Hepatocyte (in vitro differentiated cells): ENCODE data around the gene FGGY. TPM values are rescaled to one million over a fixed set of nuclear protein-coding genes. Genes with fewer than 3 reads are reported as not detected.
"Not testable (repeated sequence)": the region's sequence is repeated elsewhere in the genome, so short reads cannot be mapped to it uniquely, and the experiment has no call there.

Experiments used
- DNase-seq: peaks from one replicate; pipeline ENCODE4 v3.0.0-alpha.2; 2016; ENCODE audit warnings: low spot score
- H2AFZ ChIP-seq: fragments of 200-600 bp; sonication (generic); 2 replicates; pipeline ENCODE4 v1.6.0; 2016; ENCODE audit warnings: antibody characterized with exemption, mild to moderate bottlenecking
- H3K27ac ChIP-seq: fragments of 200-600 bp; sonication (generic); 2 replicates; pipeline ENCODE4 v1.5.1; 2016; ENCODE audit warnings: mild to moderate bottlenecking
- H3K27me3 ChIP-seq: fragments of 200-600 bp; sonication (generic); 2 replicates; pipeline ENCODE4 v1.6.1; 2016
- H3K36me3 ChIP-seq: fragments of 200-600 bp; sonication (generic); replicated peaks from 2 replicates; pipeline ENCODE4 v1.5.1; 2016; ENCODE audit warnings: low read depth; ENCODE audit not compliant: insufficient read depth
- H3K4me1 ChIP-seq: fragments of 200-600 bp; sonication (generic); 2 replicates; pipeline ENCODE4 v1.5.1; 2016; ENCODE audit warnings: mild to moderate bottlenecking, moderate library complexity; ENCODE audit not compliant: insufficient read depth
- H3K4me2 ChIP-seq: fragments of 200-600 bp; sonication (generic); 2 replicates; pipeline ENCODE4 v1.6.0; 2016
- H3K4me3 ChIP-seq: fragments of 200-600 bp; sonication (generic); 2 replicates; pipeline ENCODE4 v1.5.1; 2016; ENCODE audit warnings: mild to moderate bottlenecking
- H3K79me2 ChIP-seq: fragments of 200-600 bp; sonication (generic); 2 replicates; pipeline ENCODE4 v1.6.0; 2017; ENCODE audit warnings: mild to moderate bottlenecking
- H3K9me2 ChIP-seq: fragments of 200-600 bp; sonication (generic); replicated peaks from 2 replicates; pipeline ENCODE4 v1.6.0; 2017; ENCODE audit warnings: mild to moderate bottlenecking; ENCODE audit not compliant: insufficient read depth
- H3K9me3 ChIP-seq: fragments of 200-600 bp; sonication (generic); 2 replicates; pipeline ENCODE4 v1.5.1; 2016; ENCODE audit warnings: low read depth, mild to moderate bottlenecking
- H4K20me1 ChIP-seq: fragments of 200-600 bp; sonication (generic); 2 replicates; pipeline ENCODE4 v1.6.0; 2016; ENCODE audit warnings: mild to moderate bottlenecking; ENCODE audit not compliant: insufficient read depth, poor library complexity, severe bottlenecking
- CTCF ChIP-seq: fragments of 200-600 bp; sonication (generic); IDR thresholded peaks from 2 replicates; pipeline ENCODE4 v1.5.1; 2016; ENCODE audit warnings: antibody characterized with exemption, mild to moderate bottlenecking; ENCODE audit not compliant: poor library complexity
- EZH2 ChIP-seq: fragments of 200-600 bp; sonication (generic); IDR thresholded peaks from 2 replicates; pipeline ENCODE4 v1.6.1; 2016; ENCODE audit warnings: antibody characterized with exemption, mild to moderate bottlenecking, borderline replicate concordance
- EZH2phosphoT487 ChIP-seq: fragments of 200-600 bp; sonication (generic); IDR thresholded peaks from one replicate; pipeline ENCODE4 v1.6.1; 2018; ENCODE audit warnings: antibody characterized with exemption, mild to moderate bottlenecking, low read depth, moderate library complexity; ENCODE audit not compliant: unreplicated experiment, severe bottlenecking
- WGBS: methylation state at CpG from one replicate; pipeline ENCODE4 v1.1.6; 2016; ENCODE audit warnings: low lambda C conversion rate; ENCODE audit errors: missing lambda C conversion rate; 5-methylcytosine and 5-hydroxymethylcytosine counted together
- polyA plus RNA-seq: library from polyadenylated mRNA; unstranded; fragments of >200 nt; fragmentation: Nextera tagmentation; extraction: Ambion mirVana; gene quantifications from 2 replicates; pipeline ENCODE4 v1.2.1, GENCODE V29; 2016
- total RNA-seq: library from RNA; depleted of rRNA; stranded (reverse); fragments of >200 nt; gene quantifications from 2 replicates; pipeline ENCODE4 v1.2.3, GENCODE V29; 2014

Gene FGGY
- total and polyA plus RNA-seq, 2 experiments from 2014 or later, result 18.0 to 20.6 TPM

DNA sequence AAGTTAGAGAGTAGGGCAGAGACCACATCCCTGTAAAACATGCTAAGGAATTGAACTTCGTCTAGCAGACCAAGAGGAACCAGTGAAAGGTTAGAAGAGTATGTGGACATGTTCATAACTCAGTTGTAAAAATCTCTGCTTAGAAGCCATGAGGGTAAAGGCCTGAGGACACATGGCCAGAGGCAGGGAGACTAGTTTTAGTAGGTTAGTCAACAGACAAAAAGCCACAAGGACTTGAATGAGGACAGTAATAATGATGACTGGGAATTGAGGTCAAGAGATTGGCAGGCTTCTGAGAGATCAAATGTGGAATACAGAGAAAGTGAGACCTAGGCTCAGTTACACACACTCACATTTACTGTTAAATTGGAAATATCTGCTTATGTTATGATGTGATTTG is 312.4 kb downstream of the FGGY start:
- whole genome bisulfite sequencing, result 67% methylated on average over 1 of the region's 1 CpG
- no peak overlapping the region for H2AFZ ChIP-seq
- H3K9me3 ChIP-seq, result no peaks in the 10 kb centered on the region
- no peak overlapping the region for H3K4me2 ChIP-seq
- no peaks in the 10 kb centered on the region for H4K20me1 ChIP-seq
- peaks cover 13% of the 10 kb centered on the region for H3K4me1 ChIP-seq
- H3K4me3 ChIP-seq, result no peak overlapping the region
- no peak overlapping the region for H3K27ac ChIP-seq
- no peaks in the 10 kb centered on the region for H3K27me3 ChIP-seq
- no peaks in the 10 kb centered on the region for H3K9me2 ChIP-seq
- TF ChIP-seq EZH2phosphoT487 (no peak), CTCF (no peak), EZH2 (no peak)
- H3K79me2 ChIP-seq, result no peaks in the 10 kb centered on the region
- H3K36me3 ChIP-seq, result no peaks in the 10 kb centered on the region
- DNase-seq, result no peak

DNA sequence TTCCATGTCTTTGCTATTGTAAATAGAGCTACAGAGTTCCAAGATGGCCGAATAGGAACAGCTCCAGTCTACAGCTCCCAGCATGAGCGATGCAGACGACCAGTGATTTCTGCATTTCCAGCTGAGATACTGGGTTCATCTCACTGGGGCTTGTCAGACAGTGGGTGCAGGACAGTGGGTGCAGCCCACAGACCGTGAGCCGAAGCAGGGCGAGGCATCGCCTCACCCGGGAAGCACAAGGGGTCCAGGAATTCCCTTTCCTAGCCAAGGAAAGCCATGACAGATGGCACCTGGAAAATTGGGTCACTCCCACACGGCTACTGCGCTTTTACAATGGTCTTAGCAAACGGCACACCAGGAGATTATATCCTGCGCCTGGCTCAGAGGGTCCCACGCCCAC is 313.6 kb downstream of the FGGY start:
- not testable (repeated sequence) for H3K27me3 ChIP-seq, DNase-seq, H3K9me3 ChIP-seq, H3K4me3 ChIP-seq, H3K9me2 ChIP-seq, H3K79me2 ChIP-seq, H4K20me1 ChIP-seq, H3K4me2 ChIP-seq, H3K27ac ChIP-seq, H3K36me3 ChIP-seq, H2AFZ ChIP-seq
- 98% methylated on average over 13 of the region's 13 CpGs for WGBS
- H3K4me1 ChIP-seq, result peaks cover 12% of the 10 kb centered on the region

DNA sequence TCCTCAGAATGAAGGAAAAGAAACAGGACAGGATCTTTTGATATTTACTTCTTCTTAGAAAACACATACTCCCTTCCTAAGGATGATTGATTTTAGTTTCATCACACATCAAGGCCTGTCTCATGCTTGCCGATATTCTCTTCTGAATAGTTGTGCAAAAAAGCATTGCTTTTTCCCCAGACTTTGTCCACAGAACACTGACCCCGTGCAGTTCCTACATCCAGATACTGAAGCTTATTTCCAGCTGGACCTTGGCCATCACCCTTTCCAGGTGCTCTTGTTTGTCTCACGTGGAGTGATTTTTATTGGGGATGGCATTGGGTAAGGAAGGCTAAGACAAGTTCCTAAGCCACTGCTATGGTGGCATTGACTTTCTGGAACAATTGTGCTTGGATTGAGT is 320.5 kb downstream of the FGGY start:
- Histone ChIP-seq H3K4me1 (no peaks in the 10 kb centered on the region), H3K79me2 (no peaks in the 10 kb centered on the region), H2AFZ (no peak overlapping the region), H3K27me3 (no peaks in the 10 kb centered on the region), H3K36me3 (no peaks in the 10 kb centered on the region), H3K9me3 (no peaks in the 10 kb centered on the region), H3K4me3 (no peak overlapping the region), H3K27ac (no peak overlapping the region), H3K4me2 (no peak overlapping the region), H4K20me1 (no peaks in the 10 kb centered on the region), H3K9me2 (no peaks in the 10 kb centered on the region)
- WGBS, result 80% methylated on average over 3 of the region's 3 CpGs
- no peak for TF ChIP-seq EZH2phosphoT487
- no peak for TF ChIP-seq EZH2
- no peak for DNase-seq

- H3K4me2 ChIP-seq, result no peak overlapping the region
- no peak for DNase-seq
- no peaks in the 10 kb centered on the region for H3K36me3 ChIP-seq
- no peak overlapping the region for H3K4me3 ChIP-seq
- no peak for TF ChIP-seq CTCF
- TF ChIP-seq EZH2, result no peak
- no peak for TF ChIP-seq EZH2phosphoT487
- no peaks in the 10 kb centered on the region for H3K9me3 ChIP-seq
- WGBS, result 100% methylated on average over 2 of the region's 2 CpGs
- H3K27ac ChIP-seq, result no peak overlapping the region
- no peaks in the 10 kb centered on the region for H3K9me2 ChIP-seq
- H3K27me3 ChIP-seq, result no peaks in the 10 kb centered on the region
- no peaks in the 10 kb centered on the region for H3K4me1 ChIP-seq
- H2AFZ ChIP-seq, result no peak overlapping the region
- H3K79me2 ChIP-seq, result no peaks in the 10 kb centered on the region
- H4K20me1 ChIP-seq, result no peaks in the 10 kb centered on the region
Observed at GRCh38 chr1:59619557-59619956, 322.7 kb downstream of the FGGY start.

DNA sequence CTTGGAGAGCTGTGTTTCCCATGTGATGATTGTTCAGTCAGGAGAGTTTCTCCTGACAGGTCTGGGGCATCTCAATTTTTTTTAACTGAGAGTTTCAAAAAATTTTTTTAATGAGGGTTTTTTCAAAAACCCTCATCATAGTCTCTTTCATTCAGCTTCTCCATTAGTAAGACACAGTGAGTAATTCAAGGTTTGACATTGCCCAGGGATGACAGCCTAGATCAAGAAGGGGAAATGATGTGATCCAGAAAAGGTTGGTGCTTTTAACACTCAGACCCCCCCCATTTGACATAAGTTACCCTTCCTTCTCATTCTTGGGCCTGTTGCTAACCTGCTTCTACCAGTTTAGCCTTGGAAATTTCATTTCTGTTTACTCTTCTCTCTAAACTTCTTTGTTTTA is 328.5 kb downstream of the FGGY start:
- Histone ChIP-seq H2AFZ (no peak overlapping the region), H3K79me2 (no peaks in the 10 kb centered on the region), H3K4me1 (no peaks in the 10 kb centered on the region), H3K4me3 (no peak overlapping the region), H3K36me3 (no peaks in the 10 kb centered on the region), H3K27ac (no peak overlapping the region), H3K27me3 (no peaks in the 10 kb centered on the region), H3K9me2 (no peaks in the 10 kb centered on the region), H3K9me3 (no peaks in the 10 kb centered on the region), H3K4me2 (no peak overlapping the region), H4K20me1 (no peaks in the 10 kb centered on the region)
- DNase-seq, result no peak
- TF ChIP-seq EZH2phosphoT487 (no peak), EZH2 (no peak), CTCF (no peak)
